Glutamatergic neuron (in vitro differentiated cells): Measurements from ENCODE around the gene PPP2R2C. TPM values are rescaled to one million over a fixed set of nuclear protein-coding genes. Genes with fewer than 3 reads are reported as not detected.

Experiments
- DNase-seq: peaks from one replicate; pipeline ENCODE4 v3.0.0; 2022
- H3K27ac Mint-ChIP-seq: one replicate; pipeline ENCODE4 v1.8.0; 2020; ENCODE audit warnings: mild to moderate bottlenecking, mixed read lengths, inconsistent platforms; ENCODE audit not compliant: unreplicated experiment
- H3K27me3 Mint-ChIP-seq: one replicate; pipeline ENCODE4 v1.8.0; 2020; ENCODE audit warnings: mild to moderate bottlenecking, moderate library complexity, mixed read lengths, inconsistent platforms; ENCODE audit not compliant: unreplicated experiment
- H3K36me3 Mint-ChIP-seq: one replicate; pipeline ENCODE4 v1.8.0; 2020; ENCODE audit warnings: mild to moderate bottlenecking, mixed read lengths, inconsistent platforms; ENCODE audit not compliant: unreplicated experiment
- H3K4me1 Mint-ChIP-seq: one replicate; pipeline ENCODE4 v1.8.0; 2020; ENCODE audit warnings: mild to moderate bottlenecking, low read depth, mixed read lengths, inconsistent platforms; ENCODE audit not compliant: unreplicated experiment
- H3K4me3 Mint-ChIP-seq: one replicate; pipeline ENCODE4 v1.8.0; 2020; ENCODE audit warnings: mild to moderate bottlenecking, mixed read lengths, inconsistent platforms; ENCODE audit not compliant: unreplicated experiment
- H3K9me3 Mint-ChIP-seq: one replicate; pipeline ENCODE4 v1.8.0; 2020; ENCODE audit warnings: mild to moderate bottlenecking, moderate library complexity, mixed read lengths, inconsistent platforms; ENCODE audit not compliant: unreplicated experiment
- total RNA-seq: library from RNA; stranded (reverse); fragmentation: NEBNext Ultra II Directional; extraction: Animal tissue kit (Norgen Biotek cat#: 25700); gene quantifications from one replicate; pipeline ENCODE4 v1.2.1, GENCODE V29; 2021; ENCODE audit not compliant: unreplicated experiment
- TF ChIP-seq, protein P1 (sequence below): fragments of 200-600 bp; sonication (generic); IDR thresholded peaks from one replicate; pipeline ENCODE4 v1.5.0; 2021; ENCODE audit not compliant: partially characterized antibody, unreplicated experiment

PPP2R2C gene
- total RNA-seq, 1 donor from 2014 or later = 9.4 TPM

DNA sequence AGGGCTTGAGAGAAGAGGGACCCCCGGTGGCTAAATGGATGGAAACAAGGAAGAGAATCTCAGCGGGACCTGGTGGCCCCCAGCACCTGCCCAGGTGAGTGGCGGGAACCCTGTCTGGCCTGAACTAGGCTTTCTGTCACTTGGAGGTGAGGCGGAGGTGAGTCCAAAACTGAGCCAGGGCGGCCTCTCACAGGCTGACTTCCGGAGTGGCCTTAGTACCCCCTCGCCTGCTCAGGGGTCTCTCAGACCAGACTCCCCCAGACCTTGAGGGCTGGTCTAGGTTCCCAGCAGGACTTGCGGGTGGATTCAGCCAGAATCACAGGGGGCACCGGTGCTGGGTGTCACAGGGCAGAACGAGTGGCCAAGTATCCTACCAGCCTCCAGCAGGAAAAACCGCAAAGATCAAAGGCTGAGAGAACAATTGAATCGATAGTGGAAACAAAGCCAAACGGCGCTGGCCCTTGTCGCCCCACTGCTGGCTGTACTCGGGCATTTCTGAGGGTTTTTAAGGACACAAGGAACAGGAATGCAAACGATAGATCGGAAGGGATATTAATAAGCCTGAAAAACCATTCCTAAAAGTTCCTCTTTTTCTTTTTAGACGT, 135.0 kb downstream of the PPP2R2C start:
- peaks cover 9% of the 10 kb centered on the region for H3K4me1 Mint-ChIP-seq
- no peak overlapping the region for H3K4me3 Mint-ChIP-seq
- H3K27me3 Mint-ChIP-seq = peaks cover 13% of the 10 kb centered on the region
- H3K36me3 Mint-ChIP-seq = peaks cover 10% of the 10 kb centered on the region
- TF ChIP-seq, protein P1, sequence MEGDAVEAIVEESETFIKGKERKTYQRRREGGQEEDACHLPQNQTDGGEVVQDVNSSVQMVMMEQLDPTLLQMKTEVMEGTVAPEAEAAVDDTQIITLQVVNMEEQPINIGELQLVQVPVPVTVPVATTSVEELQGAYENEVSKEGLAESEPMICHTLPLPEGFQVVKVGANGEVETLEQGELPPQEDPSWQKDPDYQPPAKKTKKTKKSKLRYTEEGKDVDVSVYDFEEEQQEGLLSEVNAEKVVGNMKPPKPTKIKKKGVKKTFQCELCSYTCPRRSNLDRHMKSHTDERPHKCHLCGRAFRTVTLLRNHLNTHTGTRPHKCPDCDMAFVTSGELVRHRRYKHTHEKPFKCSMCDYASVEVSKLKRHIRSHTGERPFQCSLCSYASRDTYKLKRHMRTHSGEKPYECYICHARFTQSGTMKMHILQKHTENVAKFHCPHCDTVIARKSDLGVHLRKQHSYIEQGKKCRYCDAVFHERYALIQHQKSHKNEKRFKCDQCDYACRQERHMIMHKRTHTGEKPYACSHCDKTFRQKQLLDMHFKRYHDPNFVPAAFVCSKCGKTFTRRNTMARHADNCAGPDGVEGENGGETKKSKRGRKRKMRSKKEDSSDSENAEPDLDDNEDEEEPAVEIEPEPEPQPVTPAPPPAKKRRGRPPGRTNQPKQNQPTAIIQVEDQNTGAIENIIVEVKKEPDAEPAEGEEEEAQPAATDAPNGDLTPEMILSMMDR = no peak
- DNase-seq = peak; percentile 13
- peaks cover 2% of the 10 kb centered on the region for H3K9me3 Mint-ChIP-seq
- no peak overlapping the region for H3K27ac Mint-ChIP-seq

DNA sequence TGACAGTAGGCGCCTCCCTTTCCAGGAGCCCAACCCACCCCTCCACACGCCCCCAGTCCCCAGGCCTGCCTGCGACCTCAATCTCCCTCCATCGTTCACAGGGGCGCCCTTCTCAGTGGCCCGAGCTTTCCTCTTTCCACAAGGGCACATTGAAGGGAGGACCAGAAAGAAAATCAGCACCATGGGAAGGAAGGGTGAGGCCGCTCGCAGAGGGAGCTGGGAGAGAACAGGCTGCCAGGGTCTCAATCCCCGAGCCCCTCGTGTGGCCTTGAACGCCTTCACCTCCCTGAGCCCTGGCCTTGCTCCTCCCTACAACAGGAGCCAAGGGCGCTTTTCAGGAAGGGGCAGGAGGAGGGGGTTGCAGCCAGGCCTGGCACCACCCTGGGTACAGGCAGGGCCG, 136.2 kb downstream of the PPP2R2C start:
- TF ChIP-seq, protein P1 = no peak
- Mint-ChIP-seq H3K4me3 (no peak overlapping the region), H3K36me3 (peaks cover 10% of the 10 kb centered on the region), H3K27ac (no peak overlapping the region), H3K4me1 (peaks cover 2% of the 10 kb centered on the region), H3K27me3 (peaks cover 13% of the 10 kb centered on the region), H3K9me3 (peaks cover 2% of the 10 kb centered on the region)
- DNase-seq = peak; percentile 11

GRCh38 chr4:6335040-6335590, 137.3 kb downstream of the PPP2R2C start:
- Mint-ChIP-seq H3K4me3 (no peak overlapping the region), H3K27ac (no peak overlapping the region), H3K4me1 (no peaks in the 10 kb centered on the region), H3K36me3 (peaks cover 10% of the 10 kb centered on the region), H3K9me3 (peaks cover 2% of the 10 kb centered on the region), H3K27me3 (peaks cover 9% of the 10 kb centered on the region)
- TF ChIP-seq, protein P1 = no peak
- no peak for DNase-seq

DNA sequence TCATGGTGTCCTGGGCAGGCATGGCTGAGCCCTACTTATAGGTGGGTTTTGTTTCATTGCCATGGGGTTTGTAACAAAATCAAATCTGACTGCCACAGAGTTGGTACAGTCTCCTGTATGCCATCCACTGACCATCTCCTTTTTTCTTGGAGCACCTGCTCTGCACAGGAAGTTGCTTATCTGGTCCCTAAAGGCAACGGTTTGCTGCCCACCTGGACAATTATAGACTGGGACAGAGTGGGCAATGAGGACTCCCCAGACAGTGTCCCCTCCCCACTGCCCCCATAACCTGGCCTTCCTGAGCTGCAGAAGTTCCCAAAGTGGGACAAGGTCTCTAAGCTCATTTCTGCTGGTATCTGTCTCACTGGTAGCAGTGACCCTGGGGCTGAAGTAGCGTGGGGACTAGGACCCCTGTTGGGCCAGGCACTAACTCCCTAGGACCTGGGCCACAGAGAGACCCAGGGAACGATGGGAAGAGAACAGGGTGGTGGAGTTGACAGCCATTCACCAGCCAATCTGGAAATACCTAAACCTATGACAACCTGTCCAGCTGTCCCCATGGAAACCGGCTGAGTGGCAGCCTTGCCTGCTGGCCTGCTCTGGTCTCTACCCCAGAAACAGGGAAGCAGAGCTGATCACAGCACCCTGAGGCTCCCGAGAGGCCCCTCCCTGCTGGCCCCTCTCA, 138.1 kb downstream of the PPP2R2C start:
- peak; percentile 2 for DNase-seq
- no peak overlapping the region for H3K4me3 Mint-ChIP-seq
- H3K36me3 Mint-ChIP-seq = peaks cover 10% of the 10 kb centered on the region
- TF ChIP-seq, protein P1 = peak; percentile 46
- H3K27me3 Mint-ChIP-seq = peaks cover 10% of the 10 kb centered on the region
- H3K27ac Mint-ChIP-seq = no peak overlapping the region
- peaks cover 2% of the 10 kb centered on the region for H3K9me3 Mint-ChIP-seq
- H3K4me1 Mint-ChIP-seq = no peaks in the 10 kb centered on the region
